Breast epithelium (tissue), 4 donors: Measurements from ENCODE around the gene NME3. TPM values are rescaled to one million over a fixed set of nuclear protein-coding genes. Genes with fewer than 3 reads are reported as not detected.

Source experiments
- DNase-seq, 2 donors: peaks; one replicate each; pipeline ENCODE4 v3.0.0-alpha.2; 2019; ENCODE audit warnings: low spot score in 2 of 2
- H3K27ac ChIP-seq, 2 donors: fragments of 200-600 bp; sonication (generic) in 1 of 2; one replicate each; pipeline ENCODE4 v1.5.1; 2016 to 2019; ENCODE audit warnings: mild to moderate bottlenecking in 1 of 2
- H3K27me3 ChIP-seq, 2 donors: fragments of 200-600 bp; sonication (generic) in 1 of 2; one replicate each; pipeline versions ENCODE4 v1.5.1 to v1.6.0; 2017 to 2019; ENCODE audit warnings: control low read depth in 1 of 2, mild to moderate bottlenecking in 1 of 2
- H3K36me3 ChIP-seq: fragments of 200-600 bp; one replicate; pipeline ENCODE4 v1.5.1; 2019
- H3K4me1 ChIP-seq, 2 donors: fragments of 200-600 bp; sonication (generic); one replicate each; pipeline ENCODE4 v1.5.1; 2016 to 2019; ENCODE audit warnings: control low read depth in 1 of 2
- H3K4me3 ChIP-seq, 3 donors: fragments of 200-600 bp; sonication (generic); 1 replicate in 2 of 3; 2 replicates in 1 of 3; pipeline ENCODE4 v1.5.1; 2016 to 2019; ENCODE audit warnings: mild to moderate bottlenecking in 3 of 3, moderate library complexity in 2 of 3
- H3K9me3 ChIP-seq, 2 donors: fragments of 200-600 bp; sonication (generic) in 1 of 2; one replicate each; pipeline ENCODE4 v1.5.1; 2016 to 2019; ENCODE audit warnings: control low read depth in 1 of 2
- CTCF ChIP-seq, 3 donors: fragments of 450-650 bp; IDR thresholded peaks; one replicate each; pipeline ENCODE4 v1.5.1; 2016 to 2017; ENCODE audit warnings: antibody characterized with exemption in 3 of 3, mild to moderate bottlenecking in 3 of 3, moderate library complexity in 3 of 3
- POLR2A ChIP-seq: fragments of 450-650 bp; IDR thresholded peaks from one replicate; pipeline ENCODE4 v1.6.1; 2016; ENCODE audit warnings: antibody characterized with exemption, mild to moderate bottlenecking, moderate library complexity
- POLR2AphosphoS5 ChIP-seq, 3 donors: sonication (generic); formaldehyde crosslinking; IDR thresholded peaks; one replicate each; pipeline ENCODE4 v1.6.1; 2017; ENCODE audit warnings: antibody characterized with exemption in 3 of 3
- intact Hi-C: fragments of 100-400 bp; cut with DNase I; formaldehyde crosslinking; loops from one replicate; pipeline ENCODE4 v1.15.1; 2023; ENCODE audit warnings: low total_unique reads
- total RNA-seq, 3 donors: library from RNA; depleted of rRNA; stranded (reverse); fragments of >200 nt; gene quantifications; one replicate each; pipeline ENCODE4 v1.1.0, GENCODE V29; 2016

The NME3 gene
- total RNA-seq, 3 donors from 2014 or later = 86.6 to 119 (median 115) TPM

GRCh38 chr16:1724491-1724890, 46.9 kb downstream of the NME3 start:
- H3K27ac ChIP-seq = no peak overlapping the region

GRCh38 chr16:1723450-1724147, 47.7 kb downstream of the NME3 start:
- DNase-seq = peak in 1 of 2 donors; percentile 33
- H3K9me3 ChIP-seq = no peaks in the 10 kb centered on the region
- peaks cover 3 to 15% of the 10 kb centered on the region in 2 donors for H3K4me1 ChIP-seq
- intact Hi-C loops = no loop called here
- H3K36me3 ChIP-seq = no peaks in the 10 kb centered on the region
- H3K27me3 ChIP-seq = no peaks in the 10 kb centered on the region
- TF ChIP-seq POLR2AphosphoS5 (IDR thresholded peaks at IDR 0.05) (no peak), CTCF (IDR thresholded peaks at IDR 0.05) (peak in 2 of 3 donors; percentile 63 to 73), POLR2A (no peak)
- H3K4me3 ChIP-seq = no peak overlapping the region
- peak overlapping the region; percentile 83 for H3K27ac ChIP-seq

More at GRCh38 chr16:1724491-1724890, 46.9 kb downstream of the NME3 start:
- Histone ChIP-seq H3K4me3 (no peak overlapping the region), H3K9me3 (no peaks in the 10 kb centered on the region), H3K27me3 (no peaks in the 10 kb centered on the region), H3K36me3 (no peaks in the 10 kb centered on the region), H3K4me1 (peaks cover 3 to 15% of the 10 kb centered on the region in 2 donors)
- TF ChIP-seq POLR2AphosphoS5 (IDR thresholded peaks at IDR 0.05) (no peak), POLR2A (no peak), CTCF (IDR thresholded peaks at IDR 0.05) (no peak)
- no peak for DNase-seq
- intact Hi-C loops = no loop called here

GRCh38 chr16:1721372-1721771, 50.0 kb downstream of the NME3 start:
- H3K27me3 ChIP-seq = no peaks in the 10 kb centered on the region
- H3K36me3 ChIP-seq = no peaks in the 10 kb centered on the region
- intact Hi-C loops = no loop called here
- no peak for DNase-seq
- H3K9me3 ChIP-seq = no peaks in the 10 kb centered on the region
- TF ChIP-seq CTCF (IDR thresholded peaks at IDR 0.05) = no peak
- no peak for TF ChIP-seq POLR2A
- TF ChIP-seq POLR2AphosphoS5 (IDR thresholded peaks at IDR 0.05) = no peak
- no peak overlapping the region for H3K4me3 ChIP-seq
- H3K4me1 ChIP-seq = peaks cover 3 to 15% of the 10 kb centered on the region in 2 donors
- peak overlapping the region; percentile 83 for H3K27ac ChIP-seq

Other genes with a start within 250 kb of the NME3 start
- 10 to 100 TPM; 27.8 to 37.0 (median 34.1) TPM for gene TMEM204, start 237.9 kb downstream of the NME3 start, total RNA-seq
- gene IFT140, start 159.5 kb downstream of the NME3 start, total RNA-seq = 10 to 100 TPM; 17.0 to 30.1 (median 23.9) TPM
- 10 to 100 TPM in 2 of 3 donors, 1 to 10 TPM in 1; 9.6 to 13.8 (median 10.8) TPM for gene CRAMP1, start 159.2 kb downstream of the NME3 start, total RNA-seq
- 10 to 100 TPM; 19.2 to 44.2 (median 36.0) TPM for gene JPT2, start 93.3 kb downstream of the NME3 start, total RNA-seq
- 10 to 100 TPM; 41.1 to 82.6 (median 71.6) TPM for gene MAPK8IP3, start 65.3 kb downstream of the NME3 start, total RNA-seq
- gene EME2, start 1.3 kb upstream of the NME3 start, total RNA-seq = 10 to 100 TPM in 2 of 3 donors, 1 to 10 TPM in 1; 4.6 to 17.4 (median 14.0) TPM
- gene MRPS34, start 1.6 kb upstream of the NME3 start, total RNA-seq = 10 to 100 TPM; 85.9 to 95.4 (median 87.8) TPM
- 100 to 1,000 TPM in 1 of 3 donors, 10 to 100 TPM in 2; 84.9 to 107 (median 88.5) TPM for gene SPSB3, start 11.0 kb upstream of the NME3 start, total RNA-seq
- gene NUBP2, start 11.4 kb upstream of the NME3 start, total RNA-seq = 10 to 100 TPM; 61.6 to 82.6 (median 80.3) TPM
- gene IGFALS, start 22.2 kb upstream of the NME3 start, total RNA-seq = under 1 TPM; 0.32 to 0.44 (median 0.33) TPM
- gene HAGH, start 55.3 kb upstream of the NME3 start, total RNA-seq = 100 to 1,000 TPM in 1 of 3 donors, 10 to 100 TPM in 2; 61.9 to 114 (median 74.7) TPM
- gene FAHD1, start 55.7 kb upstream of the NME3 start, total RNA-seq = 10 to 100 TPM; 27.2 to 35.4 (median 29.7) TPM
- not detected for gene MEIOB, start 100.6 kb upstream of the NME3 start, total RNA-seq
- not detected for gene HS3ST6, start 146.9 kb upstream of the NME3 start, total RNA-seq
- 10 to 100 TPM; 12.1 to 17.4 (median 17.0) TPM for gene MSRB1, start 171.7 kb upstream of the NME3 start, total RNA-seq
- not detected for gene RPL3L, start 183.1 kb upstream of the NME3 start, total RNA-seq
- gene NDUFB10, start 188.0 kb upstream of the NME3 start, total RNA-seq = 100 to 1,000 TPM; 114 to 233 (median 144) TPM
- 1,000 to 10,000 TPM; 1,340 to 2,607 (median 1,661) TPM for gene RPS2, start 193.3 kb upstream of the NME3 start, total RNA-seq
- under 1 TPM in 1 of 3 donors, not detected in 2; 0.98 TPM for gene RNF151, start 195.3 kb upstream of the NME3 start, total RNA-seq
- gene TBL3, start 200.5 kb upstream of the NME3 start, total RNA-seq = 10 to 100 TPM; 32.9 to 42.3 (median 33.1) TPM
- under 1 TPM in 2 of 3 donors, not detected in 1; 0.88 to 0.98 TPM for gene NOXO1, start 209.9 kb upstream of the NME3 start, total RNA-seq
- gene GFER, start 212.7 kb upstream of the NME3 start, total RNA-seq = 10 to 100 TPM; 15.7 to 18.1 (median 17.9) TPM
- 1 to 10 TPM in 1 of 3 donors, under 1 TPM in 2; 0.44 to 2.0 (median 0.64) TPM for gene SYNGR3, start 218.4 kb upstream of the NME3 start, total RNA-seq
- 10 to 100 TPM; 16.0 to 25.2 (median 22.2) TPM for gene ZNF598, start 238.3 kb upstream of the NME3 start, total RNA-seq
- gene NPW, start 248.2 kb upstream of the NME3 start, total RNA-seq = not detected